Duodenal mucosa (tissue), 2 donors: Measurements from ENCODE around the gene AGBL1.
"Not testable (repeated sequence)": the region's sequence is repeated elsewhere in the genome, so short reads cannot be mapped to it uniquely, and the experiment has no call there.

Experiments used
- H3K27ac ChIP-seq: one replicate; pipeline ENCODE4 v1.7.0; 2013; ENCODE audit warnings: low read depth, low read length
- H3K27me3 ChIP-seq, 2 donors: one replicate each; pipeline ENCODE4 v1.7.0; 2013; ENCODE audit warnings: low read length in 2 of 2, control low read depth in 1 of 2; ENCODE audit not compliant: insufficient read depth in 2 of 2, control insufficient read depth in 1 of 2
- H3K36me3 ChIP-seq, 2 donors: one replicate each; pipeline ENCODE4 v1.7.0; 2013; ENCODE audit warnings: low read length in 2 of 2, control low read depth in 1 of 2; ENCODE audit not compliant: insufficient read depth in 2 of 2, control insufficient read depth in 1 of 2
- H3K4me1 ChIP-seq, 2 donors: one replicate each; pipeline ENCODE4 v1.7.0; 2013; ENCODE audit warnings: low read length in 2 of 2, control low read depth in 1 of 2; ENCODE audit not compliant: insufficient read depth in 2 of 2, control insufficient read depth in 1 of 2
- H3K4me3 ChIP-seq, 2 donors: one replicate each; pipeline ENCODE4 v1.7.0; 2013; ENCODE audit warnings: low read length in 2 of 2, low read depth in 1 of 2
- H3K9ac ChIP-seq, 2 donors: one replicate each; pipeline ENCODE4 v1.7.0; 2013; ENCODE audit warnings: low read length in 2 of 2, low read depth in 1 of 2
- H3K9me3 ChIP-seq, 2 donors: one replicate each; pipeline ENCODE4 v1.7.0; 2013; ENCODE audit warnings: low read length in 2 of 2, control low read depth in 1 of 2; ENCODE audit not compliant: control insufficient read depth in 1 of 2

Gene AGBL1

DNA sequence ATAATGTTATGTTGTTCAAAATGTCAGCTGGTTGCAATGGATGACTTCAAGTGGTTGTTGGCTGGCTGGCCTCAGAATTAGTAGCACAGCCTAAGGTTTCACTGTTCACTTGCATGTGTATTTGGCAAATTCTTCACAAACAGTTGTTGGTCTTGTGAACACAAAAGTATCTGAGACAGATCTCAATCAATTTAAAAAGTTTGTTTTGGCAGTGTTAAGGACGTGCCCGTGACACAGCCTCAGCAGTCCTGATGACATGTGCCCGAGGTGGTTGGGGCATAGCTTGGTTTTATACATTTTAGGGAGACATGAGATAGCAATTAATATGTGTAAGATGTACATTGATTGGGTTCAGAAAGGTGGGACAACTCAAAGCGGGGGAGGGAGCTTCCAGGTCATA is 436.0 kb downstream of the AGBL1 start:
- Histone ChIP-seq H3K27ac (no peak overlapping the region), H3K36me3 (no peaks in the 10 kb centered on the region), H3K27me3 (no peaks in the 10 kb centered on the region), H3K4me3 (no peak overlapping the region), H3K4me1 (no peaks in the 10 kb centered on the region), H3K9ac (no peak overlapping the region), H3K9me3 (no peaks in the 10 kb centered on the region)

DNA sequence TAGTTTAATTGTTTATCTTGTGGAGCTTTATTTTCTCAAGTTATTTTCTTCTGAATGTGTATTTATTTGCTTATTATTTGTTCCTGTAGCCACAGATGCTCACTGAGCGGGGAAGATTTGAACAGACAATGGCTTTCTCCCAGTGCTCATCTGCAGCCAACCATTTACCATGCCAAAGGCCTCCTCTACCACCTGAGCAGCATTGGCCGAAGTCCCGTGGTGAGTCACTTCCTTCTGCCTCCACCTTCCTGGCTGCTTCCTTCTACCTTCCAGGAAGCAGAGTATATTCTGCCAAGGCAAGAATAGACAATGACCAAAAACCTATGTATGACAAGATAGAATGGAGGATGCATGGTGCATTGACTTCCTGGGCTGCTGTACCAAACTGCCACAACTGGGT is 443.1 kb downstream of the AGBL1 start:
- Histone ChIP-seq H3K9ac (no peak overlapping the region), H3K27ac (no peak overlapping the region), H3K4me3 (no peak overlapping the region), H3K9me3 (no peaks in the 10 kb centered on the region), H3K4me1 (no peaks in the 10 kb centered on the region), H3K36me3 (no peaks in the 10 kb centered on the region), H3K27me3 (no peaks in the 10 kb centered on the region)

DNA sequence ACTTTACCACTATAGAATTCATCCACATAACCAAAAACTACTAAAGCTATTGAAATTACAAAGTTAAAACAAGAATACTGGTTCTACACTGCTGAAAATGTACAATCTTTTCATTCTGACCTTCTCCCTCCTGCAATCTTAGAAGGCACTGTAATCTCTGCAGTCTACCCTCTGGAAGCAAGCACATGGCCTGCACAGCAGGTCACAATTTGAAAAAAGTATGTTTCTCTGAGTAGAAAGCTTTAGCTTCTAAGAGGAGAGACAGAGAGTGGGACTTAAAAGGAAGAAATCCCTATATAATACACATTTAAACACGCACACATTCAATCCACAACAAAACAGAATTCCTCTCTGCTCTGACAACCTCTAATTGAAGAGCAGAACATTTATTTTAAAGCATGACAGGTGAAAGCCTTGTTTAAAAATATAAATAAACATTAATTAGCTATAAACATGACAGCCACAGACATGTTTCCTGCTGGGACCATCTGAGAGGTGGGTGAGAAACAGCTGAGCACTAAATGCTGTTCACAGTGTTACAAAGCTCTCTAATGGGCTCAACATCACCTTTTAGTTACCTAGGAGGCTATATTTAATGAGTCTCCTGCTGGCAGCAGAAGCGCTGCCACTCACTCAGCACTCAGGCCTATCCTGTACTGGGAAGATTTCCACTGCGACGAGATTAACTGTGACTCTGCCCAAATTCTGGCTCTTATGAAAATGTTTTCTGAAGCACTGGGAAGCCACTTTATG is 447.4 kb downstream of the AGBL1 start:
- Histone ChIP-seq H3K4me1 (no peaks in the 10 kb centered on the region), H3K9me3 (no peaks in the 10 kb centered on the region), H3K9ac (no peak overlapping the region), H3K4me3 (no peak overlapping the region), H3K27ac (no peak overlapping the region), H3K36me3 (no peaks in the 10 kb centered on the region), H3K27me3 (no peaks in the 10 kb centered on the region)

DNA sequence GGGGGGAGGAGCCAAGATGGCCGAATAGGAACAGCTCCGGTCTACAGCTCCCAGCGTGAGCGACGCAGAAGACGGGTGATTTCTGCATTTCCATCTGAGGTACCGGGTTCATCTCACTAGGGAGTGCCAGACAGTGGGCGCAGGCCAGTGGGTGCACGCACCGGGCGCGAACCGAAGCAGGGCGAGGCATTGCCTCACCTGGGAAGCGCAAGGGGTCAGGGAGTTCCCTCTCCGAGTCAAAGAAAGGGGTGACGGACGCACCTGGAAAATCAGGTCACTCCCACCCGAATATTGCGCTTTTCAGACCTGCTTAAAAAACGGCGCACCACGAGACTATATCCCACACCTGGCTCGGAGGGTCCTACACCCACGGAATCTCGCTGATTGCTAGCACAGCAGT is 448.4 kb downstream of the AGBL1 start:
- H3K27me3 ChIP-seq, H3K27ac ChIP-seq, H3K4me1 ChIP-seq, H3K9me3 ChIP-seq, H3K36me3 ChIP-seq, H3K9ac ChIP-seq, H3K4me3 ChIP-seq: not testable (repeated sequence)

DNA sequence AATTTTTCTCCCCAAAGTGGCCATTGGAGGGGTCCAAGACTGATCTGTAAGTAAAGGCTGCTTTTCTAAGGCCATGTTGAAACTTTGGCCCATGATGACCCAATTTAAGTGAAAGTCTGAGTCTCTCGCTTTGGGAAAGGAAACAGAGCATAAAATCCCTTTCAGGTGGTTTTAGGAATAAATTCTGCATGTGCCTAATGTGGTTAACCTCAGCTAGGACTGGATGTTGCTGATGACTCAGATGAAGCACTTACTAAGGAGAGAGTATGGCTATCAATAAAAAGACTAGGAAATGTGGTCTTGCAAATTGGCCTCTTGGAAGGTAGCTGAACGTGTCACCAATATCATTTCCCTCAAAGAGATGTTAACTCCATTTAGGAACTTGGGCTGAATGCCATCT is 458.5 kb downstream of the AGBL1 start:
- Histone ChIP-seq H3K27ac (no peak overlapping the region), H3K27me3 (no peaks in the 10 kb centered on the region), H3K4me1 (no peaks in the 10 kb centered on the region), H3K9me3 (no peaks in the 10 kb centered on the region), H3K9ac (no peak overlapping the region), H3K36me3 (no peaks in the 10 kb centered on the region), H3K4me3 (no peak overlapping the region)

DNA sequence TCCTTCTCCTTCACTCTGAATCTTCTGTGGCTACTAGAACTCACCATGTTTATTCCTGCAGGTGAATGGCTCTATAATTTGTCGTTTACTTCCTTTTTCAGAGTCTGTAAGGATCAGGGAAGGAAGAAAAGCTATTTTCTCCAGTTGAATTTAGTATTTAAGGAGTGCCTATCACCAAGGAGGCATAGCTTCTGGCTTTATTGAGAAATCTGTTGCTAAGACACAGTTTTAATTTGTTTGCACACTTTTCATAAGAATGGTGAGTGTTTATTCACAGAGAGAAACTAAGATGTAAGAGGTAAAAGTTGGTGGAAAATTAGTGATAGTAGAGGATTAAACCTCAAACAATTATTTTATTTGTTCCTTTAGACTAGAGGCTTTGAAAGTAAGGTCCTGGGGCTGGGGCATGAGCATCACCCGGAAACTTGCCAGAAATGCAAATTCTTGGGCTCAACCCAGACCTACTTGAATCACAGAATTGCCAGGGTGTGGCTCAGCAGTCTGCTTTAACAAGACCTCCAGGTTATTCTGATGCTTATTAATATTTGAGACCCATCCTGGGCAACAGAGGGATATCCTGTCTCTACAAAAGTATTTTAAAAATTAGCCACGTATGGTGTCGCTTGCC is 461.3 kb downstream of the AGBL1 start:
- Histone ChIP-seq H3K4me3 (no peak overlapping the region), H3K9ac (no peak overlapping the region), H3K27me3 (no peaks in the 10 kb centered on the region), H3K27ac (no peak overlapping the region), H3K4me1 (no peaks in the 10 kb centered on the region), H3K9me3 (no peaks in the 10 kb centered on the region), H3K36me3 (no peaks in the 10 kb centered on the region)

DNA sequence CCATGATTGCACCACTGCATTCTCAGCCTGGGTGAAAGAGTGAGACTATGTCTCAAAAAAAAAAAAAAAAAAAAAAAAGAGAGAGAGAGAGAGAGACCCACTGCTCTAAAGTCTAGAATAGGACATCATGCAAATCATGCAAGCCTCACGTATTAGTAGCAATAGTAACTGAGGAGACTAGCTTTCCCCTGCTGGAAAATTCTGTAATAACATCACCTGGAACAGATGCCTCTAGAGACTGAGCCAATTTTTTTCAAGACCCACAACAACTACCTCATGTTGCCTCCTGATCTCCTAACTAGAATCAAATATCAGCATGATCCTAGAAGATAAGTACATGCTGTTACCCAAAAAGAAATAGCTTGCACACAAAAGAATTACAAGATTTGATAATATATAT is 461.9 kb downstream of the AGBL1 start:
- Histone ChIP-seq H3K36me3 (no peaks in the 10 kb centered on the region), H3K27me3 (no peaks in the 10 kb centered on the region), H3K4me3 (no peak overlapping the region), H3K9me3 (no peaks in the 10 kb centered on the region), H3K27ac (no peak overlapping the region), H3K4me1 (no peaks in the 10 kb centered on the region), H3K9ac (no peak overlapping the region)

DNA sequence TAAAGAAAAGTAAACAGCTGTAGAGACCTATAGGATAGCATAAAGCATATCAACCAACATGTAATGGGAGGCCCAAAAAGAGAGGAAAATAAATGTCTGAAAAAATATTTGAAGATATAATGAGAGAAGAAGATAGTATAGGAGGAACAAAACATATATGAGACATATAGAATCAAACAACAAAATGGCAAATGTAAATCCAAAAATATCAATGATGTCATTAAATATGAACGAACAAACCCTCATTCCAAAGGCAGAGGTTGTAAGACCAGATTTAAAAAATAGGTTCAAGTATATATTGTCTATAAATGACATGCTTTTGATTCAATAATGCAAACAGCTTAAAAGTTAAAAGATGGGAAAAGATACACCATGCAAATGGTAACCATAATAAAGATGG is 470.4 kb downstream of the AGBL1 start:
- Histone ChIP-seq H3K9ac (no peak overlapping the region), H3K27ac (no peak overlapping the region), H3K4me3 (no peak overlapping the region), H3K4me1 (no peaks in the 10 kb centered on the region), H3K9me3 (no peaks in the 10 kb centered on the region), H3K27me3 (no peaks in the 10 kb centered on the region), H3K36me3 (no peaks in the 10 kb centered on the region)

DNA sequence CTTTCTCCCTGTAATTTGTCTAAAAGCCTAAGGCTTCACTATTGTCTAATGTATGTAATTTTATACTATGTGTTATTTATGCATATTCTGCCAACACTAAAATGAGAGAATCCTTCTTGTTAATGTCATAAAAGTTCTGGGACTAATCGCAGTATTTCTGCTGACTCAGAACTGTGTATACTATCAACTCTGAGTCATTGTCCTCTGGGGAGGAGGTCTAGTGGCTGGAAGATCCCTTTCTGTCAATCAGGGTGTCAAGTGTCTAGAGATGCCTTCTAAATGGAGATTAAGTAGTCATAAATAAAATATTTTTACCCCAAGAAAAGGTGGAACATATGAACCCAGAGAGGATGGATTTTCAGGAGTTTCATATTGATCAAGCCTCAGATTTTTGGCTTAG is 473.4 kb downstream of the AGBL1 start:
- H3K4me1 ChIP-seq: no peaks in the 10 kb centered on the region
- H3K9me3 ChIP-seq: no peaks in the 10 kb centered on the region
- no peaks in the 10 kb centered on the region for H3K27me3 ChIP-seq
- H3K36me3 ChIP-seq: no peaks in the 10 kb centered on the region
- H3K9ac ChIP-seq: no peak overlapping the region
- no peak overlapping the region for H3K27ac ChIP-seq
- no peak overlapping the region for H3K4me3 ChIP-seq

DNA sequence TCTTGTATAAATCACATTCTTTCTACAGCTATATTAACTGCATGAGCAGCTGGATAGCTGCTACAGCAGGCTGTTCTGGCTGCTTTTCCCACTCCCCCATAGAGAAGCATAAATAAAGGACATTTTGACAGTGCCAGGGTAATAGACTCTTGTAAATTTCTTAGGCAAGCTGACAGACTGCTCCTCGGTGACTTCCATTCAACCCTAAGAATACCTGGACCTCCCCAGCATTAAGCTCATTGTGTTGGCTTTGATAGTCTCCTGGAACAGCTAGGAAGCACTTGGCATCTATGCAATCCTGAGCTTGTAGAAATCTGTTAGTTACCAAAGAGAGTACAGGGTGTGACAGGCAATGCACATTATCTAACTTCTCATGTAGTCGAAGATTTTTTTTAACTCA is 475.4 kb downstream of the AGBL1 start:
- H3K4me1 ChIP-seq: no peaks in the 10 kb centered on the region
- H3K4me3 ChIP-seq: no peak overlapping the region
- H3K27ac ChIP-seq: no peak overlapping the region
- no peaks in the 10 kb centered on the region for H3K9me3 ChIP-seq
- H3K36me3 ChIP-seq: no peaks in the 10 kb centered on the region
- no peak overlapping the region for H3K9ac ChIP-seq
- H3K27me3 ChIP-seq: no peaks in the 10 kb centered on the region
